NCI-H1694 treated with DMSO at 0.1 percent for 48 hours (cell line): ENCODE data around the gene GLP2R.

Experiments
- DNase-seq: peaks from one replicate; lab custom pipeline; 2025; lab: John Stamatoyannopoulos, UW

GLP2R gene

GRCh38 chr17:9922012-9922848 is 96.5 kb downstream of the GLP2R start:
- no peak for DNase-seq

DNA sequence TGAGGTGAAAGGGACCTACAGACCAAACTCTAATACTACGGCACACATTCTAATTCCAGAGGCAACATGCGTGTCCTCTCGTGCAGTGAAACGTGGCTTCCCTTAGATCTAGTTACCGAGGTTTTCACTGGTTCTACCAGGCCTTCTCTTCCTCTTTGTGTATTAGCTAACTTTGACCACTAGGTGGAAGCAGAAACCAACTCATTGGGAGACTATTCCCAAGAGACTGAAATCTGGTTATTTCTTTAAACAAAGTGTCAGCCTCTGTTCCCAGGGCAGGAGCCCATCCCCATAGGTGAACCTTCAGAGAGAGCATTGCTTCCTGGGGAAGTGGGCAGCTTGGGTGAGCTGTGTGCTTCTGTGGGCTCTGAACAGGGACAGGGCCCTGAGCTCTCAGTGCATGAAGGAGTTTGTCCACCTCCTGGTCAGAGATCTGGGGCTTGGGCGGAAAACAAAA is 99.0 kb downstream of the GLP2R start:
- DNase-seq, result peak; percentile 50

DNA sequence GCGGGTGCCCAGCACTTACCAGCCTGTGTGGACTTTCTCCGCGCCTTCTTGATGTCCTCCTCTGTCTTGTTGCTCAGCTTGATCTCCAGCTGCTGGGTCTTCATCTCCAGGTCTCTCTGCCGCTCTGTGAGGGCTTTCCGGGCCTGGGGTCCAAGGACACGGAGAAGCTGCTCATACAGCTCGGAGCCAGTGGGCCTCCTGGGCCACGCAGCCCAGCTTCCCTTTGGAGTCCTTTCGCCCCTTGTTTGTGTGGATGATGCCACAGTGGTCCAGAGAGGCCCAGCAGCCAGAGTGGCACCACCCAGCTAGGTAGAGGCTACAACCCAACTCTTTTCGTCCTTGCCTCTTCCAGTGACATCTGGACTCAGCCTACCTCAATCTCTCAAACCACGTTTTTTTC is 99.7 kb downstream of the GLP2R start:
- no peak for DNase-seq

- DNase-seq, result no peak
Measured at GRCh38 chr17:9926150-9926804, 100.6 kb downstream of the GLP2R start.

GRCh38 chr17:9928601-9929333 is 103.0 kb downstream of the GLP2R start:
- DNase-seq, result no peak

DNA sequence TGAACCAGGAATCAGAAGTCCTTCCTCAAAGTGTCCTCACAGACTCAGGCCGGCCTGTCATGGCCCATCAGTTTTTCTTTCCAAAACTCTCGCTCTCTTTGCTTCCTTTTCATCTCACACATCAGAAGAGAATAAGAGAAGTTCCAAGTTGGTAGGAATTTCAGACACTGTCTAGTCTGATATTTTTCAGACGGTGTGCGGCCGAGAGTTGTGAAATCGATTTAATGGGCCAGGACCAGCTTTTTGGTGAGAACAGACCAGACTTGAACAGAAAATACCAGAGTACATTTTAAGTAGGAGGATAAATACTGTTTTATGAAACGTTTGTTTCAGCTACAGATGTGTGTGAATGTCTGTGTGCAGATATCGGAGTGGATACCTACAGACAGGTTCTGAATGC is 104.1 kb downstream of the GLP2R start:
- no peak for DNase-seq

DNA sequence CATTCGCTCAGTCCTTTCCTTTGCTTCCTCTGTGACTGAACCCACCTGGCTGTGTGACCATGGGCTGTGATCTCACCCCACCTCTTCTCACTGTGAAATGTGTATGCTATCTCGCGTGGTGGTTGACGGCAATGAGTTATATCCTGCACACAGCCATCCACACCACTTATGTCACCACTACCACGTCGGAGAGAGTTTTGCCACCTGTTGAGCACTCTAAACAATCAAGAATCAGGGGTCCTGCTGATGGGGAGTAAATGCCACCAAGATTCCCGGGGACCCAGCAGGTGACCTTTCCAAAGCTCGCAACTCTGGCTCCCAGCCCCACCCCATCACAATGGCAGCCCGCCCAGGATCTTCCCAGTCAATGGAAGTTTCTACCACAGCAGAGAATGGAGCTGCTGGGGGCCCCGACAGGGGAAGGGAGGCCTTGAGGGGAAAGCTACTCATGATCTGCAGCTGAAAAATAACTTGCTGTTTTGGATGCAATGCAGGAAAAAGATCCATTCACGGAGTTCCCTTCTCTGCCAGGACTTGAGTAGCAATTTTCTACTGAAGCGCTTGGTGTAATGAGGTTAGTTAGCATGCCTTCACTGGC is 105.5 kb downstream of the GLP2R start:
- DNase-seq, result no peak

DNA sequence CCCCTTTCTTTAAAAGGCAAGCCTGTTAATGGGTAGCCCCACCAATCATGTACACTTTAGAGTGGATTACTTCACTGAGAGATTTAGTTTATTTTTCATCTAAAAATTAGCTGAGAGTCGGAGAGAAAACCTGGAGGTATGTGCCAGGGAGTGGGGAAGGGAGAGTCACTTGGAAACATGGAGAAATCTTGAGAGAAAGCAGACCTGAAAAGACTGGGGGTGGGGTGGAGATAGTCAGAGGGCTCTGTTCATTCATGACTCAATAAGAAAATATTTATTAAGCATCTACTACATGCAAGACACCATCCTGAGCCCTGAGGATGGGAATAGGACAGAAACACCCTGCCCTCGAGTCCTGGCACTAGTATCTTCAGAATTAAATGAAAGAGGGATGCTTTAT is 106.8 kb downstream of the GLP2R start:
- no peak for DNase-seq

- no peak for DNase-seq
Measured at GRCh38 chr17:9934331-9934730, 108.6 kb downstream of the GLP2R start.

DNA sequence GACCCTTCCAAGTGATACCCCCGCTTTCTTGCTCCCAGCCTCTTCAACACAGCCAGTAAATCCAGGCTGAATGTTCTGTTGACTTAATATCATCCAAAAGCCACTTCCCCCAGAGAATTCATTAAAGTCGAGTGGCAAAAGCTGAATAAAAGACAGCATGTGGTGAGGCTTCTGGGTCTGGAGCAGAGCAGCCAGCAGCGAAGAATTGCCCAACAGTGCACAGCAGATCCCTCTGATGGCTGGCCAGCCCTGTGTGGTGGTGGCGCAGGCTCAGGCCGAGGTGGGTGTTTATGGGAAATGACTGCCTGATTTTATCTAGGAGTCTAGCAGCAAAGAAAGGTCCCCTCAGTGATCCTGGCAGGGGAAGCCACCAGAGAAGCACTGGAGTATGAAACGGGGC is 109.7 kb downstream of the GLP2R start:
- DNase-seq, result no peak

GRCh38 chr17:9936095-9936494 is 110.4 kb downstream of the GLP2R start:
- no peak for DNase-seq

- DNase-seq, result no peak
Measured at GRCh38 chr17:9937241-9937761, 111.6 kb downstream of the GLP2R start.

DNA sequence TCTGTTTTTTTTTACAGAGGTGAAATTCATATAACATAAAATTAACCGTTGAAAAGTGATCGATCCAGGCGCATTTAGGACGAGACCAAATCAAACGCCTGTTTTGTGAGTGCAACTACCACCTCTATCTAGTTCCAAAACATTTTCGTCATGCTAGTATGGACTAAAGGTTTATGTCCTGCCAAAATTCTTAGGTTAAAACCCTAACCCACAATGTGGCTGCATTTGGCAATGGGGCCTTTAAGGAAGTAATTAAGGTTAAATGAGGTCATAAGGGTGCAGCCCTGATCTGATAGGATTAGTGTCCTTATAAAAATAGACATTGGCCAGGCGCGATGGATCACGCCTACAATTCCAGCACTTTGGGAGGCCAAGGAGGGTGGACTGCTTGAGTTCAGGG is 112.2 kb downstream of the GLP2R start:
- no peak for DNase-seq

GRCh38 chr17:9938764-9939163 is 113.0 kb downstream of the GLP2R start:
- DNase-seq, result no peak

DNA sequence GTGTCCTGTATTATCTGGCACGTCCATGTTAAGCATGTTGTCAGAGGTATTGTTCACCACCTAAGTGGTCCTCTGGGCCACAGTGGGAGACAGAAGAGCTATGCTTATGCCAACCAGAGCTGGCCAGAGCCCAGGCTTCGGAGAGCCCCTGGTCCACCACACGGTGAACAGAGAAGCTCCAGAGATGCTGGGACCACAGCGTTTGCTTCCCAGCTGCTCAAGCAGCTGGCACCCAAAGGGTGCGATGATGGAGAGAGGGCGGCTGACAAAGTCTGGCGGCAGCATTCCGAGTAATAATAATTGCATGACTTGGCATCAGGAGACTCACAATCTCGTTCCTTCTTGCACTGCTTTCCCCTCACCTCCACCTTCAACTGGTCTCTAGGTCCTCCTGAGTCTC is 115.1 kb downstream of the GLP2R start:
- DNase-seq, result no peak

GRCh38 chr17:9941305-9941704 is 115.6 kb downstream of the GLP2R start:
- no peak for DNase-seq
